ENCODE measurements around the gene MRPS6. TPM values are rescaled to one million over a fixed set of nuclear protein-coding genes. Genes with fewer than 3 reads are reported as not detected.

MRPS6 gene
- polyA plus RNA-seq, 1 donor (not counting 4 experiments of a cell fraction or from before 2014, with no cell fraction given), result 41.5 TPM

DNA sequence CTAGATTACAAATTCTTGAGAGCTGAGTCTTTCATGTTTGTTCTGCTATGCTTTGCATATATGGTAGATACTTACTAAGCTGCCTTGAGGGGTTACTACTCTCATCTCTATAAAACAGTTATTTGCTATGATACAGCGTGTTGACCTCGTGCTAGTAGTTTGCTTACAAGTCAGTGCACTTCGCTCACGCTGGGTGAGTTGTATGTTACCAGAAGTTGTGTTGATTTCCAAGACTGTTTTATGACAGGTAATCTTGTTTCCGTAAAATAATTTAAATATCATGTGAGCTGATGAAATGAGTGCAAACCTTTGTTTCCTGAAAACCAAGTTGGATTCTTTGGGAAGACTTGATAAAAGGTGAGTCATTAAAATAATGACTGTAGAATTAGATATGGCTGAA, 7.3 kb downstream of the MRPS6 start:
- no peaks in the 10 kb centered on the region for H3K9me3 ChIP-seq (ENCODE audit: control insufficient read depth, low read depth, low read length)
- TF ChIP-seq EZH2 (IDR thresholded peaks at IDR 0.05; ENCODE audit: low read length), result no peak
- TF ChIP-seq, protein P1, sequence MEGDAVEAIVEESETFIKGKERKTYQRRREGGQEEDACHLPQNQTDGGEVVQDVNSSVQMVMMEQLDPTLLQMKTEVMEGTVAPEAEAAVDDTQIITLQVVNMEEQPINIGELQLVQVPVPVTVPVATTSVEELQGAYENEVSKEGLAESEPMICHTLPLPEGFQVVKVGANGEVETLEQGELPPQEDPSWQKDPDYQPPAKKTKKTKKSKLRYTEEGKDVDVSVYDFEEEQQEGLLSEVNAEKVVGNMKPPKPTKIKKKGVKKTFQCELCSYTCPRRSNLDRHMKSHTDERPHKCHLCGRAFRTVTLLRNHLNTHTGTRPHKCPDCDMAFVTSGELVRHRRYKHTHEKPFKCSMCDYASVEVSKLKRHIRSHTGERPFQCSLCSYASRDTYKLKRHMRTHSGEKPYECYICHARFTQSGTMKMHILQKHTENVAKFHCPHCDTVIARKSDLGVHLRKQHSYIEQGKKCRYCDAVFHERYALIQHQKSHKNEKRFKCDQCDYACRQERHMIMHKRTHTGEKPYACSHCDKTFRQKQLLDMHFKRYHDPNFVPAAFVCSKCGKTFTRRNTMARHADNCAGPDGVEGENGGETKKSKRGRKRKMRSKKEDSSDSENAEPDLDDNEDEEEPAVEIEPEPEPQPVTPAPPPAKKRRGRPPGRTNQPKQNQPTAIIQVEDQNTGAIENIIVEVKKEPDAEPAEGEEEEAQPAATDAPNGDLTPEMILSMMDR (optimal IDR thresholded peaks at IDR 0.05 in 1 of 3, IDR thresholded peaks at IDR 0.05 in 1 of 3, conservative IDR thresholded peaks at IDR 0.05 in 1 of 3; ENCODE audit: extremely low read depth in 1 of 3, insufficient read depth in 2 of 3, low read length in 3 of 3), result no peak
- no peak overlapping the region for H3K27ac ChIP-seq (ENCODE audit: control insufficient read depth, insufficient read depth, low read length)
- H3K79me2 ChIP-seq (ENCODE audit: control insufficient read depth, insufficient read depth, low read length), result peaks cover 60% of the 10 kb centered on the region
- FAIRE-seq (no peak), DNase-seq (ENCODE audit: low read depth, low spot score) (no peak)
- no peaks in the 10 kb centered on the region for H3K9me1 ChIP-seq (ENCODE audit: control insufficient read depth, extremely low read depth, insufficient read depth, low read length)
- H3K9ac ChIP-seq (ENCODE audit: control insufficient read depth, extremely low read depth, insufficient read depth, low read length), result no peak overlapping the region
- H4K20me1 ChIP-seq (ENCODE audit: control insufficient read depth, extremely low read depth, insufficient read depth, low read length), result no peaks in the 10 kb centered on the region
- no peaks in the 10 kb centered on the region for H3K27me3 ChIP-seq (ENCODE audit: control insufficient read depth, extremely low read depth, insufficient read depth, low read length)
- peaks cover 14% of the 10 kb centered on the region for H3K4me1 ChIP-seq (ENCODE audit: control insufficient read depth, extremely low read depth, insufficient read depth, low read length)
- dilution Hi-C loops (cut with MboI; ENCODE audit: extremely low pct_ligation_motif_present, low sequenced_read_pairs), result no loop called here
- no peak overlapping the region for H3K4me3 ChIP-seq (ENCODE audit: control insufficient read depth in 2 of 3, extremely low read depth in 1 of 3, insufficient read depth in 2 of 3, low read depth in 1 of 3, low read length in 3 of 3)
- no peak overlapping the region for H2AFZ ChIP-seq (ENCODE audit: control insufficient read depth, low read length)
- peaks cover 6 to 8% of the 10 kb centered on the region in 2 experiments for H3K36me3 ChIP-seq (ENCODE audit: control insufficient read depth in 2 of 2, extremely low read depth in 1 of 2, insufficient read depth in 2 of 2, low read length in 2 of 2)
- no peak overlapping the region for H3K4me2 ChIP-seq (ENCODE audit: control insufficient read depth, extremely low read depth, insufficient read depth, low read depth, low read length)

DNA sequence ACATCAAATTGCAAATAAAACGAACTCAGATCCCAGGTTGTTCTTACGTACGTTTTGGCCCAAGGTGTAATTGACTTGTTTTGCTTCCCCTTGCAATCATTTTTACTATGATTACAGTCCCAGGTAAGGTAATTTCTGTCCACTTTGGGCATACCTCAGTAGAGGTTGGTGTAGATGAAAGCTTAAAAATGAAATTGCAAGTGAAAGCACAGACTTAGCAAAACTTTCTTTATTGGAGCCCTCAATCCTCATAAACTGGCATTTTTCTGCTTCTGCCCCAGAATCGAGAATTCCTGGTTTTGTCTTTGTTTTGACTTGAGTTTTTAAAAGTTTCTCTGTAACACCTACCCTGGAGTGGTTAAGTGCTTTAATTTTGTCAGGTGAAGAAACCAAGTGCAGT, 9.4 kb downstream of the MRPS6 start:
- dilution Hi-C loops (cut with MboI; ENCODE audit: extremely low pct_ligation_motif_present, low sequenced_read_pairs), result no loop called here
- DNase-seq (ENCODE audit: low read depth, low spot score) (no peak), FAIRE-seq (no peak)
- peaks cover 69% of the 10 kb centered on the region for H3K79me2 ChIP-seq (ENCODE audit: control insufficient read depth, insufficient read depth, low read length)
- no peak overlapping the region for H3K27ac ChIP-seq (ENCODE audit: control insufficient read depth, insufficient read depth, low read length)
- H3K4me3 ChIP-seq (ENCODE audit: control insufficient read depth in 2 of 3, extremely low read depth in 1 of 3, insufficient read depth in 2 of 3, low read depth in 1 of 3, low read length in 3 of 3), result no peak overlapping the region
- H3K9me1 ChIP-seq (ENCODE audit: control insufficient read depth, extremely low read depth, insufficient read depth, low read length), result no peaks in the 10 kb centered on the region
- peaks cover 3% of the 10 kb centered on the region for H4K20me1 ChIP-seq (ENCODE audit: control insufficient read depth, extremely low read depth, insufficient read depth, low read length)
- H3K27me3 ChIP-seq (ENCODE audit: control insufficient read depth, extremely low read depth, insufficient read depth, low read length), result no peaks in the 10 kb centered on the region
- H3K36me3 ChIP-seq (ENCODE audit: control insufficient read depth in 2 of 2, extremely low read depth in 1 of 2, insufficient read depth in 2 of 2, low read length in 2 of 2), result peaks cover 3 to 7% of the 10 kb centered on the region in 2 experiments
- H3K4me1 ChIP-seq (ENCODE audit: control insufficient read depth, extremely low read depth, insufficient read depth, low read length), result peaks cover 9% of the 10 kb centered on the region
- H2AFZ ChIP-seq (ENCODE audit: control insufficient read depth, low read length), result no peak overlapping the region
- no peak overlapping the region for H3K9ac ChIP-seq (ENCODE audit: control insufficient read depth, extremely low read depth, insufficient read depth, low read length)
- TF ChIP-seq, protein P1 (optimal IDR thresholded peaks at IDR 0.05 in 1 of 3, IDR thresholded peaks at IDR 0.05 in 1 of 3, conservative IDR thresholded peaks at IDR 0.05 in 1 of 3; ENCODE audit: extremely low read depth in 1 of 3, insufficient read depth in 2 of 3, low read length in 3 of 3), result no peak
- TF ChIP-seq EZH2 (IDR thresholded peaks at IDR 0.05; ENCODE audit: low read length), result no peak
- H3K4me2 ChIP-seq (ENCODE audit: control insufficient read depth, extremely low read depth, insufficient read depth, low read depth, low read length), result no peak overlapping the region
- no peaks in the 10 kb centered on the region for H3K9me3 ChIP-seq (ENCODE audit: control insufficient read depth, low read depth, low read length)

All from keratinocyte (primary cell).